ENCODE measurements around the gene P2RX5. TPM values are rescaled to one million over a fixed set of nuclear protein-coding genes. Genes with fewer than 3 reads are reported as not detected.

P2RX5 gene
- total RNA-seq, 1 experiment from 2014 or later, result 11.6 TPM

DNA sequence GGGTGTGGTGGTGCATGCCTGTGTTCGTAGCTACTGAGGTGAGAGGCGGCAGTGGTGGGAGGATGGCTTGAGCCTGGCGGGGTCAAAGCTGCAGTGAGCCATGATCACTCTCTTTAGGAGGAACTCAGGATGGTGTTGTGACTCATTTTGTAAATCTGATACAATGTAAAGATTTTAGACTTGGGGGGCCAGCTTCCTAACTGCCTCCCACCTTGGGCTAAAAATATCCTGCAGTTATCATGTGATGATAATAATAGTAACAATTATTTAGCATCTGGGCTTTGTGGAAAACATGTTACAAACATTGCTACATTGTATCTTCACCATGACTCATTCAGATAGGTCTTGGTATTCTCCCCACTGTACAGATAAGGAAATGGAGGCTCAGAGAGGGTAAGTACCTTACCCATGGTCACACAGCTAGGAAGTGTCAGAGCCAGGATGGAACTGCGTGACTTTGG, 52.0 kb downstream of the P2RX5 start:
- CTCF ChIA-PET, result interaction anchor here (0.5 kb wide), 1 partner anchor 32 kb away, joined by 8 read pairs; no protein-coding TSS in a partner anchor
- DNase-seq, result no peak
- TF ChIP-seq, protein P1, sequence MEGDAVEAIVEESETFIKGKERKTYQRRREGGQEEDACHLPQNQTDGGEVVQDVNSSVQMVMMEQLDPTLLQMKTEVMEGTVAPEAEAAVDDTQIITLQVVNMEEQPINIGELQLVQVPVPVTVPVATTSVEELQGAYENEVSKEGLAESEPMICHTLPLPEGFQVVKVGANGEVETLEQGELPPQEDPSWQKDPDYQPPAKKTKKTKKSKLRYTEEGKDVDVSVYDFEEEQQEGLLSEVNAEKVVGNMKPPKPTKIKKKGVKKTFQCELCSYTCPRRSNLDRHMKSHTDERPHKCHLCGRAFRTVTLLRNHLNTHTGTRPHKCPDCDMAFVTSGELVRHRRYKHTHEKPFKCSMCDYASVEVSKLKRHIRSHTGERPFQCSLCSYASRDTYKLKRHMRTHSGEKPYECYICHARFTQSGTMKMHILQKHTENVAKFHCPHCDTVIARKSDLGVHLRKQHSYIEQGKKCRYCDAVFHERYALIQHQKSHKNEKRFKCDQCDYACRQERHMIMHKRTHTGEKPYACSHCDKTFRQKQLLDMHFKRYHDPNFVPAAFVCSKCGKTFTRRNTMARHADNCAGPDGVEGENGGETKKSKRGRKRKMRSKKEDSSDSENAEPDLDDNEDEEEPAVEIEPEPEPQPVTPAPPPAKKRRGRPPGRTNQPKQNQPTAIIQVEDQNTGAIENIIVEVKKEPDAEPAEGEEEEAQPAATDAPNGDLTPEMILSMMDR (IDR thresholded peaks at IDR 0.05; ENCODE audit: unreplicated experiment), result no peak
- Mint-ChIP-seq H3K27ac (ENCODE audit: unreplicated experiment) (no peak overlapping the region), H3K4me1 (ENCODE audit: low read depth, unreplicated experiment) (no peaks in the 10 kb centered on the region), H3K9me3 (ENCODE audit: low read depth, unreplicated experiment) (no peaks in the 10 kb centered on the region), H3K36me3 (ENCODE audit: insufficient read depth, unreplicated experiment) (peaks cover 14% of the 10 kb centered on the region), H3K4me3 (ENCODE audit: low read depth, unreplicated experiment) (no peak overlapping the region), H3K27me3 (ENCODE audit: unreplicated experiment) (no peaks in the 10 kb centered on the region)
- intact Hi-C loops (cut with micrococcal nuclease; ENCODE audit: unreplicated experiment), result no loop called here
- BruUV-seq (replicated peaks), result no TSS peak

- H3K27me3 Mint-ChIP-seq (ENCODE audit: unreplicated experiment), result no peaks in the 10 kb centered on the region
- no peak for DNase-seq
- intact Hi-C loops (cut with micrococcal nuclease; ENCODE audit: unreplicated experiment), result no loop called here
- no peak overlapping the region for H3K27ac Mint-ChIP-seq (ENCODE audit: unreplicated experiment)
- BruUV-seq (replicated peaks), result no TSS peak
- TF ChIP-seq, protein P1 (IDR thresholded peaks at IDR 0.05; ENCODE audit: unreplicated experiment), result no peak
- H3K36me3 Mint-ChIP-seq (ENCODE audit: insufficient read depth, unreplicated experiment), result peaks cover 17% of the 10 kb centered on the region
- H3K4me1 Mint-ChIP-seq (ENCODE audit: low read depth, unreplicated experiment), result no peaks in the 10 kb centered on the region
- H3K4me3 Mint-ChIP-seq (ENCODE audit: low read depth, unreplicated experiment), result no peak overlapping the region
- CTCF ChIA-PET, result no interaction called here
- H3K9me3 Mint-ChIP-seq (ENCODE audit: low read depth, unreplicated experiment), result no peaks in the 10 kb centered on the region
These were observed 54.1 kb downstream of the P2RX5 start for GRCh38 chr17:3641717-3642486.

- CTCF ChIA-PET, result no interaction called here
- Mint-ChIP-seq H3K4me3 (ENCODE audit: low read depth, unreplicated experiment) (no peak overlapping the region), H3K36me3 (ENCODE audit: insufficient read depth, unreplicated experiment) (peaks cover 26% of the 10 kb centered on the region), H3K27ac (ENCODE audit: unreplicated experiment) (no peak overlapping the region), H3K27me3 (ENCODE audit: unreplicated experiment) (no peaks in the 10 kb centered on the region), H3K4me1 (ENCODE audit: low read depth, unreplicated experiment) (no peaks in the 10 kb centered on the region), H3K9me3 (ENCODE audit: low read depth, unreplicated experiment) (no peaks in the 10 kb centered on the region)
- no TSS peak for BruUV-seq (replicated peaks)
- TF ChIP-seq, protein P1 (IDR thresholded peaks at IDR 0.05; ENCODE audit: unreplicated experiment), result no peak
- intact Hi-C loops (cut with micrococcal nuclease; ENCODE audit: unreplicated experiment), result no loop called here
- DNase-seq, result no peak
These were observed 54.9 kb downstream of the P2RX5 start for GRCh38 chr17:3641014-3641413.

- Mint-ChIP-seq H3K9me3 (ENCODE audit: low read depth, unreplicated experiment) (no peaks in the 10 kb centered on the region), H3K4me3 (ENCODE audit: low read depth, unreplicated experiment) (no peak overlapping the region), H3K27me3 (ENCODE audit: unreplicated experiment) (no peaks in the 10 kb centered on the region), H3K36me3 (ENCODE audit: insufficient read depth, unreplicated experiment) (peaks cover 33% of the 10 kb centered on the region), H3K27ac (ENCODE audit: unreplicated experiment) (no peak overlapping the region), H3K4me1 (ENCODE audit: low read depth, unreplicated experiment) (no peaks in the 10 kb centered on the region)
- DNase-seq, result no peak
- CTCF ChIA-PET, result no interaction called here
- intact Hi-C loops (cut with micrococcal nuclease; ENCODE audit: unreplicated experiment), result no loop called here
- BruUV-seq (replicated peaks), result no TSS peak
- TF ChIP-seq, protein P1 (IDR thresholded peaks at IDR 0.05; ENCODE audit: unreplicated experiment), result no peak
These were observed 55.9 kb downstream of the P2RX5 start for GRCh38 chr17:3639981-3640596.
